ENCODE data around the gene FAM107B.
"Not testable (repeated sequence)": the region's sequence is repeated elsewhere in the genome, so short reads cannot be mapped to it uniquely, and the experiment has no call there.

Gene FAM107B

DNA sequence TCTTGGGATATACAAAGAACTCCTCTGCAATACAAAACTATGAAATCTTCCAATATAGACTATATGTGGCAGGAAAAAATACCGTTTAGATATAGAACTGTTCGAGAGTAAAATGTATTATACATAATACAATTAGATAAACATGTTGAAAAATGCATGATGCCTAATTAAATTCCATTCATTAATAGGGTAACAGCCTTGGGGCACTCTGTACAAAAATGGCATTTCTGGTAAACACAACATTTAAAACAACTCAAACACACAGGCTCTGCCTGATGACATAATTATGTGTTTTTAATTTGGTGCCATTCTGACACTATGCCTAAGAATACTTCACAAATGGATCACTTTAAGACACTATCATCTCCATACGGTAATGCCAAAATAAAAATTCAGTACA lies 180.9 kb downstream of the FAM107B start:
- in situ Hi-C loops (cut with MboI; ENCODE audit: low pct_unique_long_range_greater_than_20kb, low sequenced_read_pairs) = no loop called here
- DNase-seq = no peak

DNA sequence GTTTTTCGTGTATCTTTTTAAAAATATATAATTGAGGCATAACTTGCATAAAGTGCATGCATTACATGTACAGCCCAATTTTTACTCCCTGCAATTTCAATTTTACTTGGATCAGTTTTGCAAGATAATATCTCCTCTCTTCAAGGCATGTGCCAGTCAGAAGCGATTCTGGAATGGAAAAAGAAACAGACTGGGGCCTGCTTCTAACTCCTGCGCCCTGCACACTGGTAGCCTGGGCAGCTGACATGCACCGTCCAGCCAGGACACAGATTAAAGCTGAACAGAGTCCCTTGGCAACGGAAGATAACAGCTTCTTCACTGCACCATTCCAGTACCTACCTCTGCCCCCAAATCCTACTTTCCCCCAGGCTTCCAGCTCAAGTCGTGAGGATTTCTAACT lies 182.1 kb downstream of the FAM107B start:
- in situ Hi-C loops (cut with MboI; ENCODE audit: low pct_unique_long_range_greater_than_20kb, low sequenced_read_pairs) = no loop called here

DNA sequence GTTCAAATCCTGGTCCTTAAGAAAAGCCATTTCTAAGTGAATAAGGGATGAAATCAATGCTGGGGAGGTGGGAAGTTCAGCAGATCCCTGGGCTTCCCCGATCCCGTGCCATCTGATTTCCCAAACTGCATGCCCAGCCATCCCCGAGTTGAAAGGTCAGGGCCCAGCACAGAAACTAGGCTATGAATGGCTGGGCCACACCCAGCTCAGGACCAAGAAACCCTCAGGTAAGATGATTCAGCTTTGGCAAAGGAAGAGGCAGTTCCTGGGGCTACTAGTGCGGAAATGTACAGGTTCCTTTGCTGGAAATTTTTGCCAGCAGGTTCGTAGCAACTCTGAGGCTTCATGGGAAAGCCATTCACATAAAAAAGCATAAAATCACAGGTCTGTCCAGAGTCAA lies 182.7 kb downstream of the FAM107B start:
- in situ Hi-C loops (cut with MboI; ENCODE audit: low pct_unique_long_range_greater_than_20kb, low sequenced_read_pairs) = no loop called here
- no peak for DNase-seq

More for the DNA sequence above, 182.1 kb downstream of the FAM107B start:
- no peak for DNase-seq

DNA sequence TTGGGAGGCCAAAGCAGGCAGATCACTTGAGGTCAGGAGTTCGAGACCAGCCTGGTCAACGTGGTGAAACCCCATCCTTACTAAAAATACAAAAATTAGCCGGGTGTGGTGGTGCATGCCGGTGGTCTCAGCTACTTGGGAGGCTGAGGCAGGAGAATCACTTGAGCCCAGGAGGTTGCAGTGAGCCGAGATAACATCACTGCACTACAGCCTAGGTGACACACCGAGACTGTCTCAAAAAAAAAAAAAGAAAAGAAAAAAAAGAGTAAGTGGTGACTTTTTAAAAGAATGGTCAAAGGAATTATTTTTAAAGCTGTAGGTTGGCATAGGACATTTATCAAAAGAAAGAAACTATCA lies 185.8 kb downstream of the FAM107B start:
- DNase-seq; in situ Hi-C loops (cut with MboI; ENCODE audit: low pct_unique_long_range_greater_than_20kb, low sequenced_read_pairs): not testable (repeated sequence)

DNA sequence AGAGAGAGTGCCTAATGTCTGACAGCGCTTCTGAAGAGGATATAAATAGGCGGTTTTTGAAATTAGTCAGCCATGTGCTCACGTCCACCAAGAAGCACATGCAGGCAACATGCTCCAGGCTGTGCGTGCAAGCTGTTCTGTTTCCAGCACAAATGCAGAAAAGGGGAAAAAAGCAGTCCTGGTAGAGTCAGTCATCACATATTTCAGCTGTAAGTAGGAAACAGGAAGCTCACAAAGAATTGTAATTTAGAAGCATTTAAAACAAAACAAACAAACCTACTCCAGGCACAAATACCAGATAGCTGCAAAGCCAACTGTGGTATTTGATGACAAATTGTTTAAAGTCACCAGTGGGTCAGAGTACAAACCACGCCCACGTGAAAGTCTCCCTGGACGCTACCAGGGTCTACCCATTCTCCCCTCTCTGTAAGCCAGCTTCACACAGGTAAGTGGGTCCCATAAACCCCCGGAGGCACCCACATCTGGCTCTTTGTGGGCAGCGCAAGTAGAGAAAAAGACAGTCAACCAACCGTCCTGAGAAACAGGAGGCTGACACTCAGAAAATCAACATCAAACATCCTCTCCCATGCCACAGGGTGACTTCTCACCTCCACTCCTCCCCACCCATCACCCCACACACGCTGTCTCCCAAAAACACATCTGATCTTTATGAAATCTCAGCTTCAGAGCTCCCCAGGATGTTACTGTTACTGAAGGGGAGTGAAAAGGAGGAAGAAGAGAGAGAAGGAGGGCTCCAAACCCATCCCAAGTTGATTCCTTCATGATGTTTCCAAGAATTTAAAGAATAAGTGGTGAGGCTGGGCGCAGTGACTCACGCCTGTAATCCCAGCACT lies 186.4 kb downstream of the FAM107B start:
- in situ Hi-C loops (cut with MboI; ENCODE audit: low pct_unique_long_range_greater_than_20kb, low sequenced_read_pairs) = no loop called here
- DNase-seq = no peak

DNA sequence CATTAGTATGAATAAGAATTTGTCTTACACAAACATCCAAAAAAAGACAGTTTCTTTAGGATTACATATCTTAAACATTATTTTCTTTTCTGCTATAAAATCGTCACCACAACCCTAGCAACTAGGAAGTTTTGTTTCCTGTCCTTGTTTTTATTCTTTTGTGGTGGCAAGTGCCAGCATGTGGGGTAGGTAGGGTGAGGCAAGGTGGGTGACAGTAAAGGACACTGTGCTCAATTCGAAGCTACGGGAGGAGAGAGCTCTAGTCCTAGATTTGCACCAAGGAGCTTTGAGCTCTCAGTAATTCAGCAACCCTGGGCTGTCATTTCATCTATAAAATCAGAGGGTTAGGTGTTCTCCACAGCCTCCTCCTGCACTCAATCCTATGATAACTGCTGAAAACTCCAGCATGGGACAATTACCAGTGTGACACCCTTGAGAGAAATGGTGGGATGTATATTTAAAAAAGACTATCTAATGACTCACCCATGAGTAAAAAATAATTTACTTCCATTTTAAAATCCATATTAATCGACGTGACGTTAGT lies 187.1 kb downstream of the FAM107B start:
- in situ Hi-C loops (cut with MboI; ENCODE audit: low pct_unique_long_range_greater_than_20kb, low sequenced_read_pairs) = no loop called here

DNA sequence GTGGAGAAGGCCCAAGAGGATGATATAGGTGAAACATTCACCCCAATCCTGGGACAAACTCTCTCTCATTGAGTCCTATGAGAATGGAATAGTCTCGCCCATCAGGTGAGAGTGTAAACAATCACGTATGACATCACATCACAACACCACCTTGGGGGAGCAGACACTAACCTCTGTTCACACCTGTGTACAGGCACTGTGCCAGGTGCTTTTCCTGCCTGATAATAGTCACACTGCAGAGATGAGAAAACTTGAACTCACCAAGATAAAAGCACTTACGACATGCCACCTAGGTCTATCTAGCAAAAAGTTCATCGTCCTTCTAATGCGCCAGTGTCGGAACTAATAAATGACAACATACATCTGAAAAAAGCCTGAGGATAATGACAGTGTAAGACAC lies 187.8 kb downstream of the FAM107B start:
- in situ Hi-C loops (cut with MboI; ENCODE audit: low pct_unique_long_range_greater_than_20kb, low sequenced_read_pairs) = no loop called here
- DNase-seq = no peak

More for the DNA sequence above, 187.1 kb downstream of the FAM107B start:
- no peak for DNase-seq

DNA sequence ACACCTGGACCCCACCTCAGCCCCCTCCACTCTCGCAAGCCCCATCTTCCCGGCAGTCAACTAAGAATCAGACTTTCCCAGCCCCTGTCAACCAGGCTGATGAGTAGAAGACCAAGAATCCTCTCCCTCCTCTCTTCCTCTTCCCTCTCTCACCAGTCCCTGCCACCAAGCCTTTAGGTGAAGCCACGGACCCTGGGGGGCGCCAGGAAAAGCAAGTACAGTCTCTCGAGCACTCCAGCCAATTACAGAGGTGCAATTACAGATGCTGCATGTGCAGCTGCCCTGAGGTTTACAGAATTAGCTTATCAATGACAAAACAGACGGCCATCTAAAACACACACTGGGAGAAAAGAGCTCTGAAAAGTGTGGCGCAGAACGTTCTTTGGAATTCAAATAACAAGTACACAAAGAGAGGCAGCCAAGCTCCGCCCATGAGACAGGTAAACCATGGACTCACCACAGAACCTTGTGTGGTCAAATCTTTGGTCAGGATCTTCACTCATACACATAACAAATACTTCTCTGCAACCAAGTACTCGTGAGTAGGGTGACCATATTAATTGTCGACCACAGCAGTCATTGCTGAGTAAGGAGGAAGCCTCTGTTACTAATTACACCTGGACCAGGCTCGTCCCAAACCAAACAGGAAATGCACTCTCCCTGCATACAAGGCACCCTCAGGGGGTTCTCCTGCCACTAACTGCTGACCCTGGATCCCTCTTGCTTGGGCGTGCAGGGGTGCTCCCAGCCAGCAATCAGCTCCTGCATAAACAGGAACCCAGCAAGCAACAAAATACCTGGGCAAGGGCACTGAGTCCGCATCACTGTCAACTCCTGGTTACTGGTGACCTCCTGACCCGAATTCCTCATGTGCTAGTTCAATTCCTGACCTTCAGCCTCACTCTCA lies 189.2 kb downstream of the FAM107B start:
- in situ Hi-C loops (cut with MboI; ENCODE audit: low pct_unique_long_range_greater_than_20kb, low sequenced_read_pairs) = no loop called here
- no peak for DNase-seq

DNA sequence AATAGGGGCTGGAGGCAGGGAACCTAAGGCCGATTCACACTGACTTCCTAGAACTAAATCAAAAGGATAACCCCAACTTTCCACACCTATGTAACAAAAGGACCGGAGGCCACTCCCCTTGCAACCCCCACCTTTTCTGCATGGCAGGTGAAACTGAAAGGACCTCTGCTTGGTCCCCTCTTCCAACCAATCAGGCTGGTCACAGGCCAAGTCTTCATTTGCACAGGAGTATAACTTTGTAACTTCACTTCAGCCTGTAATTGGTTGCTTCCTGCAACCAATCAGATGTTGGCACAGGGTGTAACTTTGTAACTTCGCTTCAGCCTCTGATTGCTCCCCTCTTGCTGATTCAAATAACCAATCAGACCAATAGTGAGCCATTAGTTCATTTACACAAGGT lies 190.0 kb downstream of the FAM107B start:
- in situ Hi-C loops (cut with MboI; ENCODE audit: low pct_unique_long_range_greater_than_20kb, low sequenced_read_pairs) = no loop called here
- DNase-seq = no peak

DNA sequence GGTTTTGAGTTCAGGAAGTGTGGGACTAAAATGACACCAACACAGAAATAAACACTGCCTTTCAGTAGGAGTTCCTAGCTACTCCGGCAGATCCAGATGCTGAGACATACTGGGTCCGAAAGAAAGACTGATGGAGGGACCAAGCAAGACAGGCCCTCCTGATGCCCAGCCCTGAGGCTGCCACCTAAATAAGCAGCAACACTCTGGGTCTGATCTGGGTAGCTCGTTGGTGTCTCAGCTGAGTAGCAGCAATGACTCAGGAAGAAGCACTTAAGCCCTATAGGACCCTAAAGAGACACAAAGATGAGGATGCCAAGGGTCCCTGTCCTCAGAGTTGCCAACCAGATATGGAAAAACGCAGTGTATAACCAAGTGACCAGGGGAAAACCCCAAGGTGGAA lies 190.7 kb downstream of the FAM107B start:
- no peak for DNase-seq
- in situ Hi-C loops (cut with MboI; ENCODE audit: low pct_unique_long_range_greater_than_20kb, low sequenced_read_pairs) = no loop called here

DNA sequence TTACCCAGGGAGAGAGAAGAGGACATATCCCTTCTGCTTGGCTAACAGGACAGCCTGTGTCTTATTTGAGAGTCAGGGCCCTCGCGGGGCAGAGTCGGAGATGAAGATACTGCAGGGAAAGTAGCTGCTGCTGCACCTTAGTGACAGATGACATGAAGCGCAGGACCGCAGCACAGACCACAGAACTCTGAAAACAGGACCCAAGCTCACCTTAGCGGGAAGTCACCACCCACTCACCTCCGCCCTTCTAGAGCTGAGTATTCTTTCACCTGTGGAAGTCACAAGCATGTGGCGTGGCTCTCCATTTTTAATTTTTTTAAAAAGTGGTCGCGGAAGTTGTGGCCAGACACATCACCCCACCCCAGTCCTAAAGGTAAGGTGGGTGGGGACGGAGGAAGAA lies 191.4 kb downstream of the FAM107B start:
- no peak for DNase-seq
- in situ Hi-C loops (cut with MboI; ENCODE audit: low pct_unique_long_range_greater_than_20kb, low sequenced_read_pairs) = no loop called here

DNA sequence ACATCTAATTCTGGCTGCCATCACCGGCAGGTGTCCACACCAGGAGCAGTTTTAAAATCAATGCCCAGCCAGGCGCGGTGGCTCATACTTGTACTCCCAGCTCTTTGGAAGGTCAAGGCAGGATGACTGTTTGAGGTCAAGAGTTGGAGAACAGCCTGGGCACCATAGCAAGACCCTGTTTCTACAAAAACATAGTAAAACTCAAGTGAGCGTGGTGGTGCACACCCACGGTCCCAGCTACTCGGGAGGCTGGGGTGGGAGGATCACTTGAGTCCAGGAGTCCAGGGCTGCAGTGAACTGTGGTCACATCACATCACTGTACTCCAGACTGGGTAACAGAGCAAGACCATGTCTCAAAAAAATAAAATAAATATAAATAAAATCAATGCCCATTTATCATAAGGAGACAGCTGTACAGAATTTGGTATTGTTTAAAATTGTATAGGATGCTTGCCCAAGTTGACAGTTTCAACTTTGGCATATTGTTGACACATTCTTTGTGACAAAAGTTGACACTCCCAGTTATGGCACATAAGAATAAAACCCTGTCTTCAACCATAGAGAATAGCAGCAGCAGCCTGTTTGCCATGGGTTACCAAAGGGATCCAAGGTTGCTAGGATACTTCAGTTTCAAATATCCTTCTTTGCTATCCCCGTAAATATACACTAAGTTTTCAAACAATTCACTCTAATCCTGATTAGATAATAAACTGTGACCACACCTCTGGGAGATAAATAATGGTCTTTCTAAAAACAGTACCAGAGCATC lies 193.0 kb downstream of the FAM107B start:
- no peak for DNase-seq
- in situ Hi-C loops (cut with MboI; ENCODE audit: low pct_unique_long_range_greater_than_20kb, low sequenced_read_pairs) = no loop called here

DNA sequence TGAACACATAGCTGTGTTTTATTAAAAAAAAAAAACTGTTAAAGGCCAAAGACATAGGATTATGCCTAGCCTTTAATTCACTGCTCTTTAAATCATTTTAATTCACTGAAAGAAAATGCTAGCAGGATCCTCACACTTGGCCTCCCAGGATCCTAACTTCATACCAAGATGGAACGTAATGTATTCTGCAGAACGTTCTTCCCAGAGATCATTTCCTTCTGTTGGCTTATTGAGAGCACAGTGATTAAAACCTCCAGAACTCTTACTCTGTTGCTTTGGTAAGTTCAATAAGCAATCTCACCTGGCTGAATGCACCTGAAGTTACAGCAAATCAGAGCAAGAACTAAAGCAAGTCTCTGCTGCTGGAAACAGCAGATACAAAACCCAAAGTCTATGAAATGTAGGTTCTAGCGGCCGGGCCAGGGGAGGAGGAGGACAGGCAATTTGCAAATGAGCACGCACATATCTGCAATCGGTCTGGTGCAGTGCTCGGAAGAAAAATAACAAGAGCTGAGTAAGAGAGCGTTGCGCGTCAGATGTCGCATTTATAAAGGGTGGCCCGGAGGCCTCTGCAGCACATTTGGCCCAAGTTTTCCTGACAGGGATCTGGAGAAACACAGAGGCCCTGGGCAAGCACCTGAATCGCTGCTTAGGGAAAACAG lies 193.9 kb downstream of the FAM107B start:
- in situ Hi-C loops (cut with MboI; ENCODE audit: low pct_unique_long_range_greater_than_20kb, low sequenced_read_pairs) = no loop called here
- DNase-seq = no peak

DNA sequence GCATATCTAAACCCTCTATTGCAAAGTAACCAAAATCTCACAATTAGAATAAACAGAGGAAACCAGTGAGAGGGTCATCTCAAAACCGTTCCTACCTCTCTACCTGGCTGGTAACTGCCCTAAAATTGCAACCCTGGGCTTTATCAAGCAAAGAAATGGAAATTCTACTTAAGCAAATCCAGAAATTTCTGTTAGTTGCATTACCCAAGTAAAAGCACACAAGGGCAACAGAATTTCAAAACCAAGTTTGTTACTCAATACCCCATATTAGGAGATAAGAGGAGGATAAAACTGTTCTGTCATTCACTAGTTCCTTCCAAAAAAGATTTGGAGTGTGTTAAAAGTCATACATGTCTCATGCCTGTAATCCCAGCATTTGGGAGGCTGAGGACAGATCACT lies 195.3 kb downstream of the FAM107B start:
- in situ Hi-C loops (cut with MboI; ENCODE audit: low pct_unique_long_range_greater_than_20kb, low sequenced_read_pairs) = no loop called here
- no peak for DNase-seq

DNA sequence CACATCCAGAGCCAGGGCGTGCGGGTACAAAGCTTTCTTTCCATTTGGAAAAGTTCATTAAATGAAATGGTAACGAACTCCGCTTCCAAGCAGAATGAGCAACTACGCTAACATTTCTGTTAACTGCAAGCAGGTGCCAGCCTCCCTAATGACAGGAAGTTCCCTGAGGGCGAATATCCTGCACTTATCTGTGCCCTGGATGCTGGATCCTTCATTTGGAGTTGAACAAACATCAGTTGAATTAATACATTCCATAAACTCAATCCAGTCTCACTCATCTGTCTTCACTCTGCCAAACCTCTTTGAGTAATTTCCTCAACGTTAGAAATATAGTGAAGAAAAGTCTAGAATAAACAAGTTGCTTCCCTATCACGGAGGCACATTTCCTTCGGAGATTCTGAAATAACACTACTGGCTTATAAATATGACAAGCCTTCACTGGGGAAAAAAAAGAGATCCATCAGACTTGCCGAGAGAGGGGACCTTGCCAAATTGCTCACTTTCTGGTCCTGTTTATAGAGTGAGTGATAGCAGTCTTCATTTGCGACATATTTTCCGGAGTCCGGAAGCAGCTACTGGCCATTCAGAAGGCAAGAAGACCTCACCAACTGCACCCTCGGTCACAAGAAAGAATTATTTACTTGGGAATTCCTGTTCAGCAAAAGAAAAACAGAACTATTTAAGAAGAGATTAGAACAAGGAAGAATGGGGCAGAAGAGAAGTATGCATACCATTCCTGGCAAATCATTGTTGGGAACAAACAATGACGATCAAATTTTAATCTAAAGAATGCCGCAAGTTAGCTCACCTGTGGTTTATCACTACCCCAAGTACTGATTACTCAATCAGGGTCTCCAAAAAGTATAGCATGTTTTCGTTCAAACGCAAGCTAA lies 196.4 kb downstream of the FAM107B start:
- in situ Hi-C loops (cut with MboI; ENCODE audit: low pct_unique_long_range_greater_than_20kb, low sequenced_read_pairs) = no loop called here
- DNase-seq = peak; percentile 35

DNA sequence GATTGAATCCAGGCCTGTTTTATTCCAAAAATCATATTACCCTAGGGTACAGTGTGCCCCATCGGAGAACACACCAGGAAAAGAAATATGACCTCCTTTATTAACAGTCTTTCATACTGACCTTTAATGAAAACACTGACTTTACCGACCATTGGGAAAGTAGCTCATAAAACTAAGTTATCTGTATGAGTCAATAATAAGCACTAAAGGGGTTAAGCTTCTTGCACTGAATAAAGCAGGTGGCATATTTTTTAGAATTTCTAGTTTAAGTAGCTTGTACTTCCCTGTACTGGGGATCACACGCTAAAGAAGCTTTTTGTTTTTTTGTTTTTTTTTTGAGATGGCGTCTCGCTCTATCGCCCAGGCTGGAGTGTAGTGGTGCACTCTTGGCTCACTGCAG lies 199.8 kb downstream of the FAM107B start:
- in situ Hi-C loops (cut with MboI; ENCODE audit: low pct_unique_long_range_greater_than_20kb, low sequenced_read_pairs) = no loop called here
- DNase-seq = no peak

DNA sequence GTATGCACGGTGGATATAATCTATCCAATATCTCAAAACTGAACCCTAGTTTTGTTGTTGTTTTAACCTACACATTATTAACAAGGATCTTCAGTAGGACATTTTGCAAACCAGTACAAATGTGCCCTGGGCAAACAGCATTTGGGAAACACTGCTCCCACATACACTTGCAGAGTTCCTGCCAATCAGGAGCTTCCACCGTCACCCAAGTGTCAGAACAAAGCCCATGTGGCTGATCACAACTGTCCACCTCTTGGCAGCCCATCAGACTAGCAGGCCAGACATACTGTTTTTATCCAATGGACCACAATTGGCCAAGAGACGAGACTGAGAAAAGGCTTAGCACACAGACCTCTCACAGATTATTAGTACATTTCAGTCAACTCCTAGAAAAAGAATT lies 200.4 kb downstream of the FAM107B start:
- in situ Hi-C loops (cut with MboI; ENCODE audit: low pct_unique_long_range_greater_than_20kb, low sequenced_read_pairs) = no loop called here
- no peak for DNase-seq

DNA sequence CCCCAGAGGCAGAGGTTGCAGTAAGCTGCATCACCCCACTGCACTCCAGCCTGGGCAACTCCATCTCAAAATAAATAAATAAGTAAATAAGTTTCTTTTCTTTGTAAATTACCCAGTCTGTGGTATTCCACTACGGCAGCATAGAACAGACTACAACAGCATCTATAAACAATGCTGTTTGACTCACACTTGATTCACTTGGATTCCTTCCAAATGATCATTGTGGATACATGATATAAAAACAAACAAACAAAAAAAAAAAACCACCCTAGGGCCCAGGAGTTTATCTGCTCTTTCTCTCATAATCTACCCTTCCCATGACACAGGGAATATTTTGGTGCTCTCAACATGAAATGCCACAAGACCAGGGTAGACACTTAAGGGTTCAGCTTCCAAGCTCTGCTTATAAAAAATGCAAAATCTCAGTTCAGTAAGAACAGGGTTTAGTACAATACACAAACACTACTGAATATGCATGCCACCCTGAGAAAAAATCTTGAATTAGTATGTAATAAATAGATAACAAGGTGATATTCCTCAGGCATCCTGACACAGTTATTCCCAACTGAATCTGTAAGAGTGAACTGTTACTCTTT lies 200.9 kb downstream of the FAM107B start:
- in situ Hi-C loops (cut with MboI; ENCODE audit: low pct_unique_long_range_greater_than_20kb, low sequenced_read_pairs) = no loop called here
- DNase-seq = no peak

Measured in KBM-7 (cell line).